H9 (cell line): ENCODE results near the gene ST6GALNAC5. TPM values are rescaled to one million over a fixed set of nuclear protein-coding genes. Genes with fewer than 3 reads are reported as not detected.
A peak's percentile ranks its signal among the peaks of the same experiment; 100 is the strongest.

Experiments
- DNase-seq: peaks from one replicate; pipeline ENCODE4 v3.0.0-alpha.2; 2017
- H2AFZ ChIP-seq: one replicate; pipeline ENCODE4 v1.6.1; 2013; ENCODE audit warnings: mild to moderate bottlenecking, low read length, control low read depth, moderate library complexity
- H2AK5ac ChIP-seq: 2 replicates; pipeline ENCODE4 v1.6.1; 2013; ENCODE audit warnings: low read length, control low read depth, mixed read lengths; ENCODE audit not compliant: insufficient read length
- H2BK120ac ChIP-seq: one replicate; pipeline ENCODE4 v1.6.1; 2013; ENCODE audit warnings: low read depth, mild to moderate bottlenecking, low read length, control low read depth, inconsistent platforms; ENCODE audit not compliant: poor library complexity, severe bottlenecking
- H2BK12ac ChIP-seq: 2 replicates; pipeline ENCODE4 v1.6.1; 2013; ENCODE audit warnings: low read length, control low read depth, mixed read lengths, low read depth; ENCODE audit not compliant: insufficient read length
- H2BK15ac ChIP-seq: 2 replicates; pipeline ENCODE4 v1.6.1; 2013; ENCODE audit warnings: low read depth, low read length, control low read depth
- H2BK20ac ChIP-seq: one replicate; pipeline ENCODE4 v1.6.1; 2013; ENCODE audit warnings: low read depth, mild to moderate bottlenecking, low read length, control low read depth, inconsistent platforms; ENCODE audit not compliant: poor library complexity, severe bottlenecking
- H2BK5ac ChIP-seq: 2 replicates; pipeline ENCODE4 v1.6.1; 2013; ENCODE audit warnings: low read length, control low read depth, mixed read lengths; ENCODE audit not compliant: insufficient read length
- H3K14ac ChIP-seq: 2 replicates; pipeline ENCODE4 v1.6.1; 2013; ENCODE audit warnings: low read length, control low read depth; ENCODE audit not compliant: insufficient read depth
- H3K18ac ChIP-seq: 2 replicates; pipeline ENCODE4 v1.6.1; 2013; ENCODE audit warnings: low read depth, mild to moderate bottlenecking, mixed read lengths, low read length, control low read depth; ENCODE audit not compliant: insufficient read length
- H3K23ac ChIP-seq: 2 replicates; pipeline ENCODE4 v1.6.1; 2013; ENCODE audit warnings: low read length, control low read depth, mixed read lengths, low read depth; ENCODE audit not compliant: insufficient read length
- H3K23me2 ChIP-seq: 2 replicates; pipeline ENCODE4 v1.6.1; 2013; ENCODE audit warnings: low read depth, mild to moderate bottlenecking, mixed read lengths, low read length, control low read depth; ENCODE audit not compliant: insufficient read length, poor library complexity, severe bottlenecking
- H3K27ac ChIP-seq: 2 replicates; pipeline ENCODE4 v1.5.1; 2013; ENCODE audit warnings: low read length, control low read depth, mixed read lengths, low read depth; ENCODE audit not compliant: insufficient read length
- H3K27me3 ChIP-seq: 2 replicates; pipeline ENCODE4 v1.6.1; 2013; ENCODE audit warnings: low read length, control low read depth, inconsistent platforms; ENCODE audit not compliant: insufficient read depth
- H3K4ac ChIP-seq: 2 replicates; pipeline ENCODE4 v1.6.1; 2013; ENCODE audit warnings: low read depth, mild to moderate bottlenecking, control low read depth, inconsistent platforms, low read length, moderate library complexity
- H3K4me1 ChIP-seq: 2 replicates; pipeline ENCODE4 v1.6.1; 2013; ENCODE audit warnings: low read length, control low read depth, inconsistent platforms; ENCODE audit not compliant: insufficient read depth
- H3K4me2 ChIP-seq: 2 replicates; pipeline ENCODE4 v1.6.1; 2013; ENCODE audit warnings: low read length, control low read depth, mixed read lengths; ENCODE audit not compliant: insufficient read length, insufficient read depth
- H3K56ac ChIP-seq: 2 replicates; pipeline ENCODE4 v1.6.1; 2013; ENCODE audit warnings: low read depth, mild to moderate bottlenecking, mixed read lengths, low read length, control low read depth; ENCODE audit not compliant: insufficient read length
- H3K79me1 ChIP-seq: 2 replicates; pipeline ENCODE4 v1.6.1; 2013; ENCODE audit warnings: low read depth, mild to moderate bottlenecking, moderate library complexity, low read length, control low read depth, inconsistent platforms; ENCODE audit not compliant: insufficient read depth, poor library complexity, severe bottlenecking
- H3K79me2 ChIP-seq: 2 replicates; pipeline ENCODE4 v1.6.1; 2013; ENCODE audit warnings: low read length, control low read depth, inconsistent platforms; ENCODE audit not compliant: insufficient read depth
- H3K9ac ChIP-seq: 2 replicates; pipeline ENCODE4 v1.6.1; 2013; ENCODE audit warnings: low read length, control low read depth, mixed read lengths; ENCODE audit not compliant: insufficient read length; ENCODE audit errors: extremely low read depth
- H3K9me3 ChIP-seq: one replicate; pipeline ENCODE4 v1.6.1; 2013; ENCODE audit warnings: low read depth, low read length, inconsistent platforms; ENCODE audit not compliant: control insufficient read depth
- H3T11ph ChIP-seq: one replicate; pipeline ENCODE4 v1.6.1; 2013; ENCODE audit warnings: mild to moderate bottlenecking, low read length, control low read depth, inconsistent platforms
- H4K20me1 ChIP-seq: one replicate; pipeline ENCODE4 v1.6.1; 2013; ENCODE audit not compliant: control insufficient read depth, insufficient read length, insufficient read depth
- H4K5ac ChIP-seq: 2 replicates; pipeline ENCODE4 v1.6.1; 2013; ENCODE audit warnings: low read depth, mild to moderate bottlenecking, mixed read lengths, low read length, control low read depth; ENCODE audit not compliant: insufficient read length
- H4K8ac ChIP-seq: replicated peaks from 2 replicates; pipeline ENCODE4 v1.6.1; 2013; ENCODE audit warnings: low read length, control low read depth, mixed read lengths, low read depth; ENCODE audit not compliant: insufficient read length
- H4K91ac ChIP-seq: 2 replicates; pipeline ENCODE4 v1.6.1; 2013; ENCODE audit warnings: low read depth, mild to moderate bottlenecking, moderate library complexity, mixed read lengths, low read length, control low read depth; ENCODE audit not compliant: insufficient read length
- H3K27ac Mint-ChIP-seq, 3 experiments: 2 replicates in 2 of 3; 3 replicates in 1 of 3; pipeline ENCODE4 v1.8.0; 2020 to 2021; ENCODE audit warnings: mixed read lengths in 3 of 3, mild to moderate bottlenecking in 1 of 3, moderate library complexity in 1 of 3
- H3K27me3 Mint-ChIP-seq: 2 replicates; pipeline ENCODE4 v1.8.0; 2021; ENCODE audit warnings: low read depth, mild to moderate bottlenecking, moderate library complexity, mixed read lengths
- H3K36me3 Mint-ChIP-seq, 3 experiments: 2 replicates in 2 of 3; 3 replicates in 1 of 3; pipeline ENCODE4 v1.8.0; 2020 to 2021; ENCODE audit warnings: low read depth in 3 of 3, mixed read lengths in 3 of 3; ENCODE audit not compliant: insufficient read depth in 1 of 3
- H3K4me1 Mint-ChIP-seq, 2 experiments: 2 replicates each; pipeline ENCODE4 v1.8.0; 2020; ENCODE audit warnings: mixed read lengths in 2 of 2
- H3K4me3 Mint-ChIP-seq, 2 experiments: 2 replicates in 1 of 2; 3 replicates in 1 of 2; pipeline ENCODE4 v1.8.0; 2020 to 2021; ENCODE audit warnings: mild to moderate bottlenecking in 2 of 2, mixed read lengths in 2 of 2, moderate library complexity in 1 of 2
- H3K9me3 Mint-ChIP-seq, 2 experiments: 2 replicates in 1 of 2; 3 replicates in 1 of 2; pipeline ENCODE4 v1.8.0; 2020; ENCODE audit warnings: mild to moderate bottlenecking in 2 of 2, mixed read lengths in 2 of 2, moderate library complexity in 1 of 2
- CTCF ChIP-seq: fragments of 200-600 bp; sonication (generic); conservative IDR thresholded peaks from 3 replicates; pipeline ENCODE4 v1.8.0; 2021; ENCODE audit warnings: antibody characterized with exemption, mild to moderate bottlenecking
- WGBS: extraction: QIAGEN DNeasy Blood & Tissue Kit; methylation state at CpG from one replicate; pipeline ENCODE4 v1.1.7; 2013; ENCODE audit warnings: missing lambda C conversion rate, low lambda C conversion rate, mixed read lengths; ENCODE audit not compliant: insufficient read length; ENCODE audit errors: extremely low coverage; 5-methylcytosine and 5-hydroxymethylcytosine counted together
- total RNA-seq: library from RNA; stranded (reverse); gene quantifications from 2 replicates; pipeline ENCODE4 v1.2.1, GENCODE V29; 2021

The ST6GALNAC5 gene
- total RNA-seq, 1 experiment from 2014 or later: 3.3 TPM

- no peak overlapping the region for H3K27ac ChIP-seq
- no peak overlapping the region for H3K14ac ChIP-seq
- no peak overlapping the region for H4K5ac ChIP-seq
- no peaks in the 10 kb centered on the region for H3K79me1 ChIP-seq
- no peaks in the 10 kb centered on the region for H3K9me3 ChIP-seq
- no peak overlapping the region for H4K91ac ChIP-seq
- no peak overlapping the region for H4K8ac ChIP-seq
- TF ChIP-seq CTCF: peak; percentile 13; the same call in 1 of the 3 replicates
- WGBS: no CpG with 5 or more reads among the region's 1 CpG
- H3K18ac ChIP-seq: no peak overlapping the region
- DNase-seq: no peak
- no peak overlapping the region for H3K4ac ChIP-seq
- no peaks in the 10 kb centered on the region for H3K27me3 ChIP-seq
- H2AK5ac ChIP-seq: no peak overlapping the region
- no peaks in the 10 kb centered on the region for H4K20me1 ChIP-seq
- H3K79me2 ChIP-seq: no peaks in the 10 kb centered on the region
- no peak overlapping the region for H2BK15ac ChIP-seq
- no peak overlapping the region for H3K56ac ChIP-seq
- H3K23ac ChIP-seq: no peak overlapping the region
- H3K27me3 Mint-ChIP-seq: no peaks in the 10 kb centered on the region
- no peak overlapping the region for H3K27ac Mint-ChIP-seq
- no peaks in the 10 kb centered on the region for H3K23me2 ChIP-seq
- no peak overlapping the region for H2BK120ac ChIP-seq
- no peak overlapping the region for H2AFZ ChIP-seq
- peaks cover 0 to 2% (median 0%) of the 10 kb centered on the region in 3 experiments; a peak in 3 of 7 replicates for H3K36me3 Mint-ChIP-seq
- no peak overlapping the region for H2BK5ac ChIP-seq
- H3K4me1 ChIP-seq: peaks cover 6% of the 10 kb centered on the region; the same call in 1 of the 2 replicates
- no peak overlapping the region for H3K9ac ChIP-seq
- H3K4me3 Mint-ChIP-seq: no peak overlapping the region
- no peak overlapping the region for H3K4me2 ChIP-seq
- no peak overlapping the region for H3T11ph ChIP-seq
- H2BK12ac ChIP-seq: no peak overlapping the region
- no peaks in the 10 kb centered on the region for H3K9me3 Mint-ChIP-seq
- H2BK20ac ChIP-seq: no peak overlapping the region
- peaks cover 37% of the 10 kb centered on the region in 2 experiments for H3K4me1 Mint-ChIP-seq
Measured at GRCh38 chr1:77085109-77085508, 217.8 kb downstream of the ST6GALNAC5 start.
